GM12878 (cell line): Measurements from ENCODE around the gene INO80D. TPM values are rescaled to one million over a fixed set of nuclear protein-coding genes. Genes with fewer than 3 reads are reported as not detected.

Experiments
- ATAC-seq: fragments of 200-7000 bp; cut with Tn5 transposase; 3 replicates; pipeline ENCODE4 v1.9.1; 2020; ENCODE audit warnings: mild to moderate bottlenecking, moderate library complexity
- BruUV-seq: library from RNA; stranded (reverse); fragments of 400-500 nt; replicated peaks from 2 replicates; lab custom pipeline; 2021; lab: Mats Ljungman, UMichigan
- CTCF ChIA-PET: fragments of 300-600 bp; sonication (Branson Sonifier 250); formaldehyde crosslinking; extraction: SDS; loops from one replicate; lab custom pipeline; 2021; ENCODE audit warnings: inconsistent platforms; lab: Yijun Ruan, JAX
- POLR2A ChIA-PET: fragments of 350-600 bp; formaldehyde crosslinking; extraction: SDS; loops from one replicate; lab custom pipeline; 2021; ENCODE audit warnings: inconsistent platforms; lab: Charles Lee
- RAD21 ChIA-PET: fragments of 300-600 bp; sonication (Branson Sonifier 250); formaldehyde crosslinking; loops from one replicate; lab custom pipeline; 2023; ENCODE audit warnings: antibody characterized with exemption; ENCODE audit not compliant: unreplicated experiment; lab: Charles Lee
- SMC1A ChIA-PET: fragments of 300-600 bp; sonication (Branson Sonifier 250); formaldehyde crosslinking; loops from one replicate; lab custom pipeline; 2023; ENCODE audit not compliant: unreplicated experiment, uncharacterized antibody; lab: Charles Lee
- DNase-seq: peaks from one replicate; pipeline ENCODE4 v3.0.0-alpha.2; 2011; ENCODE audit warnings: low read depth, low spot score
- FAIRE-seq: peaks from 3 replicates; lab custom pipeline; 2011; peaks lifted over from hg19 to GRCh38; lab: Jason Lieb, UNC
- H2AFZ ChIP-seq: 2 replicates; pipeline ENCODE4 v1.6.0; 2011; ENCODE audit warnings: low read depth, low read length, control low read depth; ENCODE audit not compliant: control insufficient read depth
- H3K27ac ChIP-seq: 2 replicates; pipeline ENCODE4 v1.5.1; 2011; ENCODE audit warnings: control low read depth; ENCODE audit not compliant: control insufficient read depth, insufficient read depth
- H3K27me3 ChIP-seq, 2 experiments: replicated peaks in 1 of 2; 2 replicates each; pipeline versions ENCODE4 v1.6.0 to v1.6.1; 2011; ENCODE audit warnings: low read length in 1 of 2; ENCODE audit not compliant: control insufficient read depth in 2 of 2, insufficient read depth in 2 of 2
- H3K36me3 ChIP-seq, 2 experiments: 2 replicates each; pipeline ENCODE4 v1.5.1; 2011; ENCODE audit warnings: low read length in 1 of 2; ENCODE audit not compliant: control insufficient read depth in 2 of 2, insufficient read depth in 2 of 2
- H3K4me1 ChIP-seq: 2 replicates; pipeline ENCODE4 v1.6.1; 2011; ENCODE audit warnings: mild to moderate bottlenecking, low read length, moderate library complexity, mixed read lengths; ENCODE audit not compliant: control insufficient read depth, insufficient read depth
- H3K4me2 ChIP-seq: 2 replicates; pipeline ENCODE4 v1.6.0; 2011; ENCODE audit warnings: control low read depth; ENCODE audit not compliant: control insufficient read depth, insufficient read depth
- H3K4me3 ChIP-seq: fragments of 200-600 bp; sonication (generic); 2 replicates; pipeline ENCODE4 v1.5.1; 2016
- H3K79me2 ChIP-seq: 2 replicates; pipeline ENCODE4 v1.6.0; 2011; ENCODE audit warnings: low read length; ENCODE audit not compliant: control insufficient read depth, insufficient read depth
- H3K9ac ChIP-seq: 2 replicates; pipeline ENCODE4 v1.8.0; 2011; ENCODE audit warnings: low read length, control low read depth, mixed read lengths; ENCODE audit not compliant: control insufficient read depth, insufficient read depth
- H3K9me3 ChIP-seq: replicated peaks from 3 replicates; pipeline ENCODE4 v1.5.1; 2011; ENCODE audit warnings: mild to moderate bottlenecking, low read length; ENCODE audit not compliant: control insufficient read depth, insufficient read depth
- H4K20me1 ChIP-seq: 2 replicates; pipeline ENCODE4 v1.6.0; 2011; ENCODE audit not compliant: control insufficient read depth, insufficient read depth
- E2F8 ChIP-seq: fragments of 450-650 bp; IDR thresholded peaks from 2 replicates; pipeline ENCODE4 v1.6.1; 2018; ENCODE audit warnings: mild to moderate bottlenecking, low read depth, moderate library complexity; ENCODE audit not compliant: partially characterized antibody
- HCFC1 ChIP-seq: fragments of 150-350 bp; IDR thresholded peaks from 2 replicates; pipeline ENCODE4 v1.6.1; 2014; ENCODE audit warnings: low read length
- LARP7 ChIP-seq: fragments of 450-650 bp; IDR thresholded peaks from 2 replicates; pipeline ENCODE4 v1.6.1; 2017; ENCODE audit warnings: mild to moderate bottlenecking
- PAX5 ChIP-seq: IDR thresholded peaks from 2 replicates; pipeline ENCODE4 v1.6.1; 2011; ENCODE audit warnings: low read depth, low read length, borderline replicate concordance
- POLR2AphosphoS2 ChIP-seq: IDR thresholded peaks from 2 replicates; pipeline ENCODE4 v1.6.1; 2011; ENCODE audit warnings: low read depth, mild to moderate bottlenecking, low read length, improper control_type of control experiment, moderate library complexity
- RB1 ChIP-seq: fragments of 450-650 bp; formaldehyde crosslinking; IDR thresholded peaks from 2 replicates; pipeline ENCODE4 v1.6.1; 2017; ENCODE audit warnings: mild to moderate bottlenecking, borderline replicate concordance
- SMAD1 ChIP-seq: fragments of 450-650 bp; IDR thresholded peaks from 2 replicates; pipeline ENCODE4 v1.6.1; 2018; ENCODE audit warnings: mild to moderate bottlenecking, low read depth; ENCODE audit not compliant: partially characterized antibody
- STAT1 ChIP-seq: fragments of 450-650 bp; conservative IDR thresholded peaks from 2 replicates; pipeline ENCODE4 v1.6.1; 2014; ENCODE audit warnings: antibody characterized with exemption, mild to moderate bottlenecking
- USF1 ChIP-seq: IDR thresholded peaks from 2 replicates; pipeline ENCODE4 v1.6.1; 2011; ENCODE audit warnings: borderline replicate concordance, low read depth, mild to moderate bottlenecking, moderate library complexity, mixed read lengths, low read length; ENCODE audit not compliant: insufficient read depth; ENCODE audit errors: extremely low read length
- WGBS: methylation state at CpG from one replicate; pipeline ENCODE4 v1.1.6; 2016; ENCODE audit warnings: low lambda C conversion rate; ENCODE audit not compliant: insufficient replicate concordance, insufficient coverage; ENCODE audit errors: missing lambda C conversion rate; 5-methylcytosine and 5-hydroxymethylcytosine counted together
- in situ Hi-C: fragments of 300-500 bp; cut with MboI; formaldehyde crosslinking; loops from 9 replicates; pipeline ENCODE4 v1.14.3; 2018; ENCODE audit warnings: mixed read lengths
- intact Hi-C: fragments of 100-400 bp; cut with micrococcal nuclease; formaldehyde crosslinking; loops from one replicate; pipeline ENCODE4 v1.14.2; 2022; ENCODE audit not compliant: unreplicated experiment
- polyA plus RNA-seq, 11 experiments: library from polyadenylated mRNA; depleted of rRNA in 4 of 11; unstranded in 6 of 11; stranded (reverse) in 5 of 11; fragments of >200 nt; fragmentation: Nextera tagmentation in 4 of 11; fragmentation: Illumina TruSeq in 1 of 11; extraction: Ambion mirVana in 4 of 11; extraction: Trizol in 1 of 11; gene quantifications; 1 replicate in 1 of 11; 2 replicates in 10 of 11; pipeline versions ENCODE4 v1.2.1 to v1.2.3, GENCODE V29; 2011 to 2016; ENCODE audit warnings: inconsistent platforms in 2 of 11, missing spikeins in 2 of 11, low read depth in 1 of 11
- total RNA-seq, 4 experiments: library from RNA; depleted of rRNA in 3 of 4; stranded (reverse); fragments of >200 nt in 3 of 4; fragmentation: Illumina TruSeq in 1 of 4; extraction: Trizol in 1 of 4; gene quantifications; 2 replicates each; pipeline versions ENCODE4 v1.2.1 to v1.2.3, GENCODE V29; 2013 to 2021
- TF ChIP-seq, protein P1 (sequence below): fragments of 450-650 bp; IDR thresholded peaks from 2 replicates; pipeline ENCODE4 v1.6.1; 2017; ENCODE audit warnings: antibody characterized with exemption, mild to moderate bottlenecking, moderate library complexity
- TF ChIP-seq, protein P2 (sequence below), 3 experiments: IDR thresholded peaks in 2 of 3; conservative IDR thresholded peaks in 1 of 3; 2 replicates each; pipeline ENCODE4 v1.5.1; 2011; ENCODE audit warnings: low read depth in 3 of 3, low read length in 3 of 3, mild to moderate bottlenecking in 3 of 3, control low read depth in 2 of 3, moderate library complexity in 2 of 3, inconsistent platforms in 1 of 3, mixed read lengths in 1 of 3; ENCODE audit not compliant: control insufficient read depth in 2 of 3, insufficient read depth in 1 of 3; ENCODE audit errors: extremely low read depth in 1 of 3

Gene INO80D
- total and polyA plus RNA-seq, 10 of the 15 experiments (the other 5 are each of a cell fraction or from before 2014, with no cell fraction given): 0.73 to 16.3 (median 4.7) TPM

DNA sequence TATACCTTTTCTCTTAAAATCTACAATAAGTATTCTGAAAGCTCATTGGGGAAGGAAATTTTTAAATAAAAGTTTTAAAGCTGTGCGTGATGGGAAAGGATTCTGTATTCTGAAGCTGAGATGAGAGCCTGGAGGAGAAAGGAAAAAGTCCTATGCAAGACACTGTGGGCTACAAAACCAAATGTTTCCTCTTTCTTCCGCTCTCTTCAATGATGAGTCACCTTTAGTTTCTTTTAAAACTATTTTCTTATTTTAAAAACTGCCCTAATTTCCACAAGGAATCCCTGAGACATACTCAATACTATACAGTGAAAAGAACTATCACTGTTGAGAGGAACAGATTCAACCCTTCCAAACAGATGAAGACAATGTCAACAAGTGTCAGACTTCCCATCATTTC is 87.4 kb downstream of the INO80D start:
- no TSS peak for BruUV-seq
- Histone ChIP-seq H3K4me2 (no peak overlapping the region), H3K27me3 (no peaks in the 10 kb centered on the region), H3K79me2 (no peaks in the 10 kb centered on the region), H3K4me1 (no peaks in the 10 kb centered on the region), H3K4me3 (no peak overlapping the region), H3K9me3 (no peaks in the 10 kb centered on the region), H3K9ac (no peak overlapping the region), H3K36me3 (peaks cover 0 to 9% of the 10 kb centered on the region in 2 experiments; a peak in 1 of 4 replicates), H4K20me1 (no peaks in the 10 kb centered on the region), H3K27ac (no peak overlapping the region), H2AFZ (no peak overlapping the region)
- ATAC-seq: no peak
- ChIA-PET POLR2A (interaction anchor here (0.6 to 1.1 kb wide), 5 partner anchors 9 to 1529 kb away, joined by 3 to 8 read pairs (median 5); no protein-coding TSS in a partner anchor), CTCF (interaction anchor here (0.9 to 2.5 kb wide), 5 partner anchors 10 to 186 kb away, joined by 3 to 7 read pairs (median 5); no protein-coding TSS in a partner anchor), RAD21 (interaction anchor here (0.8 to 1.0 kb wide), 2 partner anchors 52 to 55 kb away, joined by 3 read pairs; no protein-coding TSS in a partner anchor), SMC1A (interaction anchor here (1.1 to 1.8 kb wide), 4 partner anchors 9 to 155 kb away, joined by 4 to 7 read pairs (median 4); no protein-coding TSS in a partner anchor)
- 100% methylated on average over 2 of the region's 2 CpGs for WGBS
- DNase-seq: no peak
- intact Hi-C loops: no loop called here
- in situ Hi-C loops: no loop called here
- FAIRE-seq: no peak
- no peak for TF ChIP-seq LARP7
- TF ChIP-seq POLR2AphosphoS2: no peak
- no peak for TF ChIP-seq USF1
- TF ChIP-seq, protein P1, sequence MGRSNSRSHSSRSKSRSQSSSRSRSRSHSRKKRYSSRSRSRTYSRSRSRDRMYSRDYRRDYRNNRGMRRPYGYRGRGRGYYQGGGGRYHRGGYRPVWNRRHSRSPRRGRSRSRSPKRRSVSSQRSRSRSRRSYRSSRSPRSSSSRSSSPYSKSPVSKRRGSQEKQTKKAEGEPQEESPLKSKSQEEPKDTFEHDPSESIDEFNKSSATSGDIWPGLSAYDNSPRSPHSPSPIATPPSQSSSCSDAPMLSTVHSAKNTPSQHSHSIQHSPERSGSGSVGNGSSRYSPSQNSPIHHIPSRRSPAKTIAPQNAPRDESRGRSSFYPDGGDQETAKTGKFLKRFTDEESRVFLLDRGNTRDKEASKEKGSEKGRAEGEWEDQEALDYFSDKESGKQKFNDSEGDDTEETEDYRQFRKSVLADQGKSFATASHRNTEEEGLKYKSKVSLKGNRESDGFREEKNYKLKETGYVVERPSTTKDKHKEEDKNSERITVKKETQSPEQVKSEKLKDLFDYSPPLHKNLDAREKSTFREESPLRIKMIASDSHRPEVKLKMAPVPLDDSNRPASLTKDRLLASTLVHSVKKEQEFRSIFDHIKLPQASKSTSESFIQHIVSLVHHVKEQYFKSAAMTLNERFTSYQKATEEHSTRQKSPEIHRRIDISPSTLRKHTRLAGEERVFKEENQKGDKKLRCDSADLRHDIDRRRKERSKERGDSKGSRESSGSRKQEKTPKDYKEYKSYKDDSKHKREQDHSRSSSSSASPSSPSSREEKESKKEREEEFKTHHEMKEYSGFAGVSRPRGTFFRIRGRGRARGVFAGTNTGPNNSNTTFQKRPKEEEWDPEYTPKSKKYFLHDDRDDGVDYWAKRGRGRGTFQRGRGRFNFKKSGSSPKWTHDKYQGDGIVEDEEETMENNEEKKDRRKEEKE: no peak
- no peak for TF ChIP-seq PAX5
- no peak for TF ChIP-seq SMAD1
- no peak for TF ChIP-seq HCFC1
- TF ChIP-seq E2F8: no peak
- TF ChIP-seq RB1: no peak
- TF ChIP-seq STAT1: no peak
- TF ChIP-seq, protein P2, sequence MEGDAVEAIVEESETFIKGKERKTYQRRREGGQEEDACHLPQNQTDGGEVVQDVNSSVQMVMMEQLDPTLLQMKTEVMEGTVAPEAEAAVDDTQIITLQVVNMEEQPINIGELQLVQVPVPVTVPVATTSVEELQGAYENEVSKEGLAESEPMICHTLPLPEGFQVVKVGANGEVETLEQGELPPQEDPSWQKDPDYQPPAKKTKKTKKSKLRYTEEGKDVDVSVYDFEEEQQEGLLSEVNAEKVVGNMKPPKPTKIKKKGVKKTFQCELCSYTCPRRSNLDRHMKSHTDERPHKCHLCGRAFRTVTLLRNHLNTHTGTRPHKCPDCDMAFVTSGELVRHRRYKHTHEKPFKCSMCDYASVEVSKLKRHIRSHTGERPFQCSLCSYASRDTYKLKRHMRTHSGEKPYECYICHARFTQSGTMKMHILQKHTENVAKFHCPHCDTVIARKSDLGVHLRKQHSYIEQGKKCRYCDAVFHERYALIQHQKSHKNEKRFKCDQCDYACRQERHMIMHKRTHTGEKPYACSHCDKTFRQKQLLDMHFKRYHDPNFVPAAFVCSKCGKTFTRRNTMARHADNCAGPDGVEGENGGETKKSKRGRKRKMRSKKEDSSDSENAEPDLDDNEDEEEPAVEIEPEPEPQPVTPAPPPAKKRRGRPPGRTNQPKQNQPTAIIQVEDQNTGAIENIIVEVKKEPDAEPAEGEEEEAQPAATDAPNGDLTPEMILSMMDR (IDR thresholded peaks at IDR 0.05 in 2 of 3, conservative IDR thresholded peaks at IDR 0.05 in 1 of 3; ENCODE audit: control insufficient read depth in 2 of 3, extremely low read depth in 1 of 3, insufficient read depth in 1 of 3, low read depth in 3 of 3, low read length in 3 of 3): no peak
